DMS153 treated with DMSO at 0.1 percent for 48 hours (cell line): ENCODE data around the gene HOXC13.

ENCODE experiments used
- DNase-seq: peaks from one replicate; lab custom pipeline; 2025; ENCODE audit not compliant: unreplicated experiment; lab: John Stamatoyannopoulos, UW

The HOXC13 gene

DNA sequence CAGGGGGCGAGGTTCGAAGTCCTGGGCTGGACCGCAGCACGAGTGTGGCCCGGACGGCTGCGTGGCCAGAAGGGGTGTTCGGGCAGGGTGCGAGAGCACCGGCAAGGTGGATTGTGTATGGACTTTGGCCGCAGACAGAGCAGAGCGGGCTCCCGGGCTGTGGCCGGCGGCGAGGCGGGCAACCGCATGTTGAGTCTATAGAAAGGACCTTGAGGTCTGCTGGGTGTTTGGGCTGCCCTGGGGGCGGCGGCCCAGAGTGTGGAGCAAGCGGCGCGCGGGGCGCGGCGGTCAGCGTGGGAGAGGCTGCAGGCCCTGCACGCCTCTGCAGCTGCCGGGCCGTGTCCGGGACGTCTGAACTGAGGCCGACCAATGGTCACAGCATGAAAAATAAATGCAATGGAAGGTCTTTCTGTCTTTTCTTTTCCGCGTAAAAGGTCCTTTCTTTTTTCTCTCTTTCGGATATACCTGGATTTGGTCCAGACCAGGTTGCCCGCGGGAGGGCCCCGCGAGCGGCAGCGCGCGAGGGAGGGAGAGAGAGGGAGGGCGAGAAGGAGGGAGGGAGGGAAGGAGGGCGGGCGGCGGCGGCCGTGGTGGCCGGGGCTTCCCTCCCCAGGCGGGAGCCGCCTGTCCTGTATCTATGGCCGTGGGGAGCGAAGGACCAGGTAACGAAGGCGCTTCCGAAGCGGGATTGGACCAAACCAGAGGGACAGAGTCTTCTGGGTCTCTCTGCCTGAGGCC is 55.8 kb downstream of the HOXC13 start:
- DNase-seq, result no peak

DNA sequence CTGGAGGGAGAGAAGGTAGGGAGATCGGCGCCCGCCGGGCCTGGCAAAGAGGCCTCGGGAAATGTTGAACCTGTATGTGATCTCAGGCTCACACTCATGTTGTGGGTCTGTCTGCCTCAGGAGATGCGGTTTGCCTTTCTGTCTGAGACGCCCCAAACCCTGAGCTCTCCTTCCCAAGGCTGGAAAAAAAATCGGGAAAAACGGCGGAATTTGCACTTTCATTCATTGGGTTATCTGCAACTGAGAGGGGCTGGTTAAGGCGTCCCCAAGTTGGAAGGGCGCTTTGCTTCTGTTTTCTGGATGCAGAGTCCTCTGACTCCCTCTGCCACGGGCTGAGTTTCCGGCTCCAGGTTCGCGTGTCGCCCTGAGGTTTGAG is 56.4 kb downstream of the HOXC13 start:
- DNase-seq, result no peak

GRCh38 chr12:53995378-53996239 is 57.0 kb downstream of the HOXC13 start:
- DNase-seq, result no peak
